Thoracic aorta (tissue), 2 donors: ENCODE results near the gene PSENEN. TPM values are rescaled to one million over a fixed set of nuclear protein-coding genes. Genes with fewer than 3 reads are reported as not detected.
"Not testable (repeated sequence)": the region's sequence is repeated elsewhere in the genome, so short reads cannot be mapped to it uniquely, and the experiment has no call there.

Source experiments
- ATAC-seq: fragments of 150-250 bp; one replicate; pipeline ENCODE4 v1.8.0; 2017; ENCODE audit warnings: low read depth; ENCODE audit not compliant: insufficient number of reproducible peaks, low FRiP score
- DNase-seq: peaks from one replicate; pipeline ENCODE4 v3.0.0-alpha.2; 2020; ENCODE audit warnings: low spot score
- H3K27ac ChIP-seq, 2 donors: fragments of 200-600 bp; sonication (generic); 1 replicate in 1 of 2; 2 replicates in 1 of 2; pipeline ENCODE4 v1.5.1; 2016; ENCODE audit warnings: mild to moderate bottlenecking in 2 of 2, moderate library complexity in 2 of 2
- H3K27me3 ChIP-seq: fragments of 200-600 bp; sonication (generic); replicated peaks from 2 replicates; pipeline ENCODE4 v1.6.0; 2016; ENCODE audit warnings: mild to moderate bottlenecking; ENCODE audit not compliant: insufficient read depth
- H3K36me3 ChIP-seq: fragments of 200-600 bp; sonication (generic); one replicate; pipeline ENCODE4 v1.5.1; 2016
- H3K4me1 ChIP-seq, 2 donors: fragments of 200-600 bp; sonication (generic); 1 replicate in 1 of 2; 2 replicates in 1 of 2; pipeline versions ENCODE4 v1.5.1 to v1.6.0; 2016; ENCODE audit warnings: low read depth in 2 of 2, mild to moderate bottlenecking in 1 of 2; ENCODE audit not compliant: control insufficient read depth in 1 of 2
- H3K4me3 ChIP-seq: fragments of 200-600 bp; sonication (generic); 2 replicates; pipeline ENCODE4 v1.5.1; 2016; ENCODE audit warnings: mild to moderate bottlenecking
- H3K9me3 ChIP-seq: fragments of 200-600 bp; sonication (generic); 2 replicates; pipeline ENCODE4 v1.5.1; 2016
- CTCF ChIP-seq: fragments of 200-600 bp; sonication (generic); IDR thresholded peaks from one replicate; pipeline ENCODE4 v1.5.1; 2019; ENCODE audit warnings: antibody characterized with exemption
- total RNA-seq, 2 donors: library from RNA; depleted of rRNA; stranded (reverse); fragments of >200 nt; gene quantifications; one replicate each; pipeline versions ENCODE4 v1.1.0 to v1.2.3, GENCODE V29; 2016

Gene PSENEN
- total RNA-seq, 2 donors from 2014 or later: 25.5 to 30.1 TPM

GRCh38 chr19:35793381-35794165 lies 48.1 kb downstream of the PSENEN start:
- no peaks in the 10 kb centered on the region for H3K4me1 ChIP-seq
- H3K36me3 ChIP-seq: no peaks in the 10 kb centered on the region
- DNase-seq: no peak
- H3K9me3 ChIP-seq: no peaks in the 10 kb centered on the region
- no peak overlapping the region for H3K27ac ChIP-seq
- no peak for ATAC-seq
- H3K4me3 ChIP-seq: no peak overlapping the region
- no peak for TF ChIP-seq CTCF
- peaks cover 4% of the 10 kb centered on the region for H3K27me3 ChIP-seq

GRCh38 chr19:35795564-35795963 lies 50.1 kb downstream of the PSENEN start:
- H3K4me1 ChIP-seq, H3K36me3 ChIP-seq: not testable (repeated sequence)

More at GRCh38 chr19:35795564-35795963, 50.1 kb downstream of the PSENEN start:
- not testable (repeated sequence) for H3K27ac ChIP-seq, H3K27me3 ChIP-seq, H3K4me3 ChIP-seq, DNase-seq, ATAC-seq, H3K9me3 ChIP-seq

Other genes with a start within 250 kb of the PSENEN start
- gene DMKN, start 232.0 kb upstream of the PSENEN start, total RNA-seq: 10 to 100 TPM; 26.1 to 53.7 TPM
- gene SBSN, start 217.3 kb upstream of the PSENEN start, total RNA-seq: 1 to 10 TPM in 1 of 2 donors, not detected in 1; 1.5 TPM
- not detected for gene GAPDHS, start 212.2 kb upstream of the PSENEN start, total RNA-seq
- gene TMEM147, start 200.0 kb upstream of the PSENEN start, total RNA-seq: 10 to 100 TPM; 49.7 to 75.8 TPM
- gene ATP4A, start 182.0 kb upstream of the PSENEN start, total RNA-seq: under 1 TPM in 1 of 2 donors, not detected in 1; 0.35 TPM
- not detected for gene PMIS2, start 159.5 kb upstream of the PSENEN start, total RNA-seq
- gene HAUS5, start 132.9 kb upstream of the PSENEN start, total RNA-seq: 10 to 100 TPM in 1 of 2 donors, 1 to 10 TPM in 1; 8.4 to 13.9 TPM
- gene RBM42, start 116.6 kb upstream of the PSENEN start, total RNA-seq: 10 to 100 TPM; 47.2 to 53.8 TPM
- not detected for gene ETV2, start 103.9 kb upstream of the PSENEN start, total RNA-seq
- 100 to 1,000 TPM; 258 to 386 TPM for gene COX6B1, start 97.3 kb upstream of the PSENEN start, total RNA-seq
- gene UPK1A, start 79.1 kb upstream of the PSENEN start, total RNA-seq: not detected
- not detected for gene ZBTB32, start 41.1 kb upstream of the PSENEN start, total RNA-seq
- 10 to 100 TPM; 26.4 to 31.3 TPM for gene KMT2B, start 27.6 kb upstream of the PSENEN start, total RNA-seq
- gene IGFLR1, start 3.2 kb upstream of the PSENEN start, total RNA-seq: 10 to 100 TPM in 1 of 2 donors, 1 to 10 TPM in 1; 6.9 to 13.1 TPM
- 10 to 100 TPM; 34.4 to 42.6 TPM for gene U2AF1L4, start 233 bp upstream of the PSENEN start, total RNA-seq
- 10 to 100 TPM in 1 of 2 donors, 1 to 10 TPM in 1; 9.9 to 30.5 TPM for gene LIN37, start 2.9 kb downstream of the PSENEN start, total RNA-seq
- 100 to 1,000 TPM in 1 of 2 donors, 10 to 100 TPM in 1; 78.6 to 130 TPM for gene HSPB6, start 11.4 kb downstream of the PSENEN start, total RNA-seq
- 10 to 100 TPM; 11.1 to 16.6 TPM for gene PROSER3, start 12.5 kb downstream of the PSENEN start, total RNA-seq
- 10 to 100 TPM; 15.4 to 30.7 TPM for gene ARHGAP33, start 29.9 kb downstream of the PSENEN start, total RNA-seq
- gene PRODH2, start 67.2 kb downstream of the PSENEN start, total RNA-seq: not detected
- not detected for gene NPHS1, start 106.9 kb downstream of the PSENEN start, total RNA-seq
- gene KIRREL2, start 111.3 kb downstream of the PSENEN start, total RNA-seq: under 1 TPM in 1 of 2 donors, not detected in 1; 0.92 TPM
- gene APLP1, start 122.9 kb downstream of the PSENEN start, total RNA-seq: 10 to 100 TPM; 28.1 to 47.2 TPM
- gene NFKBID, start 154.9 kb downstream of the PSENEN start, total RNA-seq: 10 to 100 TPM in 1 of 2 donors, 1 to 10 TPM in 1; 5.4 to 32.6 TPM
- 10 to 100 TPM in 1 of 2 donors, 1 to 10 TPM in 1; 4.5 to 13.2 TPM for gene HCST, start 156.9 kb downstream of the PSENEN start, total RNA-seq
- gene TYROBP, start 162.6 kb downstream of the PSENEN start, total RNA-seq: 100 to 1,000 TPM; 155 to 247 TPM
- 10 to 100 TPM; 14.3 to 26.7 TPM for gene LRFN3, start 190.7 kb downstream of the PSENEN start, total RNA-seq
- gene SDHAF1, start 249.5 kb downstream of the PSENEN start, total RNA-seq: 10 to 100 TPM; 43.0 to 70.5 TPM